ENCODE measurements around the gene SPACA5. TPM values are rescaled to one million over a fixed set of nuclear protein-coding genes. Genes with fewer than 3 reads are reported as not detected.

Gene SPACA5
- total and polyA plus RNA-seq, 2 experiments from 2014 or later, result not detected

DNA sequence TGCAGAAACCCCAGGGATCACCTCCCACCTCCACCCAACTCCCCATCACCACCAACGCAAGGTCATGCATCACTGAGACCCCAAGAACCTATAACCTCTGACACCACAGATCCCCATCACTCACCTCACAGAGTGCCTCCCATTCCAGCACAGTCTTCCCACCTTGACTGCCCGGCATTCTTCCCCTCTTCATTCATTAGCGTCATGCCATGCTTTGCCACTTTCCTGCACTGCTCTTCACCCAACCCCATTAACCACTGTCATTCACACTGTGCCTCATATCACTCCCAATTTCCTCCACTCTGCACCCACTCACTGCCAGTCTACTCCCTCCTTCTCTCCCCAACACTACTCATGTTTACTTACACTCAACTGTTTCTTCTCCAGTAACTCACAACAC lies 33.6 kb upstream of the SPACA5 start:
- Histone ChIP-seq H3K9me2 (replicated peaks; ENCODE audit: insufficient read depth) (no peaks in the 10 kb centered on the region), H3K36me3 (replicated peaks; ENCODE audit: insufficient read depth, low read depth) (no peaks in the 10 kb centered on the region), H3K27me3 (no peaks in the 10 kb centered on the region), H3K4me3 (no peak overlapping the region), H2AFZ (no peak overlapping the region), H3K4me1 (ENCODE audit: insufficient read depth) (no peaks in the 10 kb centered on the region), H4K20me1 (ENCODE audit: insufficient read depth, poor library complexity, severe bottlenecking) (no peaks in the 10 kb centered on the region), H3K9me3 (ENCODE audit: low read depth) (peaks cover 20% of the 10 kb centered on the region), H3K79me2 (no peaks in the 10 kb centered on the region), H3K4me2 (no peak overlapping the region), H3K27ac (no peak overlapping the region)
- 88% methylated on average over 3 of the region's 3 CpGs for WGBS (ENCODE audit: low lambda C conversion rate, missing lambda C conversion rate)
- no peak for TF ChIP-seq EZH2phosphoT487 (IDR thresholded peaks at IDR 0.05; ENCODE audit: low read depth, severe bottlenecking, unreplicated experiment)
- TF ChIP-seq EZH2 (IDR thresholded peaks at IDR 0.05; ENCODE audit: borderline replicate concordance), result no peak
- TF ChIP-seq, protein P1, sequence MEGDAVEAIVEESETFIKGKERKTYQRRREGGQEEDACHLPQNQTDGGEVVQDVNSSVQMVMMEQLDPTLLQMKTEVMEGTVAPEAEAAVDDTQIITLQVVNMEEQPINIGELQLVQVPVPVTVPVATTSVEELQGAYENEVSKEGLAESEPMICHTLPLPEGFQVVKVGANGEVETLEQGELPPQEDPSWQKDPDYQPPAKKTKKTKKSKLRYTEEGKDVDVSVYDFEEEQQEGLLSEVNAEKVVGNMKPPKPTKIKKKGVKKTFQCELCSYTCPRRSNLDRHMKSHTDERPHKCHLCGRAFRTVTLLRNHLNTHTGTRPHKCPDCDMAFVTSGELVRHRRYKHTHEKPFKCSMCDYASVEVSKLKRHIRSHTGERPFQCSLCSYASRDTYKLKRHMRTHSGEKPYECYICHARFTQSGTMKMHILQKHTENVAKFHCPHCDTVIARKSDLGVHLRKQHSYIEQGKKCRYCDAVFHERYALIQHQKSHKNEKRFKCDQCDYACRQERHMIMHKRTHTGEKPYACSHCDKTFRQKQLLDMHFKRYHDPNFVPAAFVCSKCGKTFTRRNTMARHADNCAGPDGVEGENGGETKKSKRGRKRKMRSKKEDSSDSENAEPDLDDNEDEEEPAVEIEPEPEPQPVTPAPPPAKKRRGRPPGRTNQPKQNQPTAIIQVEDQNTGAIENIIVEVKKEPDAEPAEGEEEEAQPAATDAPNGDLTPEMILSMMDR (IDR thresholded peaks at IDR 0.05; ENCODE audit: poor library complexity), result no peak
- DNase-seq (ENCODE audit: low spot score), result no peak

DNA sequence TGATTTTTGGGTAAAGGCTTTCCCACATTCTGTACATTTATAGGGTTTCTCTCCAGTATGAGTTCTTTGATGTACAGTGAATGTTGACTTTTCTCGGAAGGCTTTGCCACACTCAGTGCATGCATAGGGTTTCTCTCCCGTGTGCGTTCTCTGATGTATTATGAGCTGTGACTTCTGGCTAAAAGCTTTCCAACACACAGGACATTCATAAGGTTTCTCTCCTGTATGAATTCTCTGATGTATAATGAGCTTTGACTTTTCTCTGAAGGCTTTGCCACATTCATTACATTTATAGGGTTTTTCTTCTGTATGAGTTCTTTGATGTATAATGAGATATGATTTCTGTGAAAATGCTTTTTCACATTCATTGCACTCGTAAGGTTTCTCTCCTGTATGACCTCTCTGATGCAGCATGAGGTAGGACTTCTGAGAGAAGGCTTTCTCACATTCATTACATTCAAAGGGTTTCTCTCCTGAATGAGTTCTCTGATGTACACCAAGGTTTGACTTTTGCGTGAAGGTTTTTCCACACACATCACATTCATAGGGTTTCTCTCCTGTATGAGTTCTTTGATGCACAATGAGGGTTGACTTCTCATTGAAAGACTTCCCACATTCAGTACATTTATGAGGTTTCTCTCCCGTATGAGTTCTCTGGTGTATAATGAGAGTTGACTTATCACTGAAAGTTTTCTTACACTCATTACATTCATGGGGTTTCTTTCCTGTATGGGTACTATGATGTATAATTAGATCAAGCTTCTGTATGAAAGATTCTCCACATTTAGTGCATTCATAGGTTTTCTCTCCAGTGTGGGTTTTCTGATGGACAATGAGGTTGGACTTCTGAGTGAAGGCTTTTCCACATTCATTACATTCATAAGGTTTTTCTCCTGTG lies 30.3 kb upstream of the SPACA5 start:
- no peak overlapping the region for H3K27ac ChIP-seq
- H3K9me3 ChIP-seq (ENCODE audit: low read depth), result peaks cover 30% of the 10 kb centered on the region
- no peaks in the 10 kb centered on the region for H3K9me2 ChIP-seq (replicated peaks; ENCODE audit: insufficient read depth)
- 91% methylated on average over 6 of the region's 6 CpGs for WGBS (ENCODE audit: low lambda C conversion rate, missing lambda C conversion rate)
- no peaks in the 10 kb centered on the region for H4K20me1 ChIP-seq (ENCODE audit: insufficient read depth, poor library complexity, severe bottlenecking)
- H3K4me3 ChIP-seq, result no peak overlapping the region
- no peak overlapping the region for H2AFZ ChIP-seq
- H3K36me3 ChIP-seq (replicated peaks; ENCODE audit: insufficient read depth, low read depth), result no peaks in the 10 kb centered on the region
- no peak overlapping the region for H3K4me2 ChIP-seq
- no peaks in the 10 kb centered on the region for H3K79me2 ChIP-seq
- TF ChIP-seq, protein P1 (IDR thresholded peaks at IDR 0.05; ENCODE audit: poor library complexity), result no peak
- no peak for TF ChIP-seq EZH2 (IDR thresholded peaks at IDR 0.05; ENCODE audit: borderline replicate concordance)
- no peak for TF ChIP-seq EZH2phosphoT487 (IDR thresholded peaks at IDR 0.05; ENCODE audit: low read depth, severe bottlenecking, unreplicated experiment)
- no peak for DNase-seq (ENCODE audit: low spot score)
- H3K4me1 ChIP-seq (ENCODE audit: insufficient read depth), result no peaks in the 10 kb centered on the region
- H3K27me3 ChIP-seq, result no peaks in the 10 kb centered on the region

DNA sequence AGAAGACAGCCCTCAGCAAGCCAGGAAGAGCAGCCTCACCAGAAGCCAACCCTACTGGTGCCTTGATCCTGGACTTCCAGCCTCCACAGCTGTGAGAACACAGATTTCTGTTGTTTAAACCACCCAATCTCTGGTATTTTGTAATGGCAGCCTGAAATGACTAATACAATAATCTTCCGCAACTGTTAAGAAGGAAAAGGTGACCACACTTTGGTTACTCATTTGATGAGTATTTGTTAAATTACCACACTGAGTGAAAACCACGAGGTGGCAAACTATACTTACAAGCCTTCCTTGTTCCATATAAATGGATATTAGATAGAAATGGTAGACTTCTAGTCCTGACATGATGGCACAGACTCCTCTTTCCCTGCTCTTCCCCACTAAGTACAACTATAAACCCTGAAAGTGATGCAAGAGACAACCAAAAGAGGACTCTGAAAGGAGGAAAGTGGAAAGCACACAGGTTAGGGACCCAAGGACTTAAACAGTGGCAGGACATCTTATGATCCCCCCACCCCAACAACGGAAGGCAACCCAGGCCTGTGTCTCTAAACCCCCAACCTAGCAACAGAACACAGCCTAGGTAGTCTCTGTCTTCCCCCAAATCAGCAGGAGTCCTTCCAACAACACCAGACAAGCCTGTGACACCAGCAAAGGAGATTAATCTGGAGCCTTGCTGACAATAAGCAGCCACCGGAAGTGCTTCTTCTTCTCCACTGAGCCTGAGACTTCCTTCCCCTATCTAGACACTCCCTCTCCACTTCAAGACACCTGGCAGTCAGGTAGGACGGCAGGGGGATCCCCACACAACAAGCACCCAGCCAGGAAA lies 15.3 kb upstream of the SPACA5 start:
- no peaks in the 10 kb centered on the region for H3K9me3 ChIP-seq (ENCODE audit: low read depth)
- TF ChIP-seq EZH2phosphoT487 (IDR thresholded peaks at IDR 0.05; ENCODE audit: low read depth, severe bottlenecking, unreplicated experiment) (no peak), EZH2 (IDR thresholded peaks at IDR 0.05; ENCODE audit: borderline replicate concordance) (no peak)
- TF ChIP-seq, protein P1 (IDR thresholded peaks at IDR 0.05; ENCODE audit: poor library complexity), result no peak
- DNase-seq (ENCODE audit: low spot score), result no peak
- H3K4me2 ChIP-seq, result no peak overlapping the region
- WGBS (ENCODE audit: low lambda C conversion rate, missing lambda C conversion rate), result 70% methylated on average over 5 of the region's 5 CpGs
- H4K20me1 ChIP-seq (ENCODE audit: insufficient read depth, poor library complexity, severe bottlenecking), result no peaks in the 10 kb centered on the region
- no peaks in the 10 kb centered on the region for H3K9me2 ChIP-seq (replicated peaks; ENCODE audit: insufficient read depth)
- no peak overlapping the region for H3K27ac ChIP-seq
- no peaks in the 10 kb centered on the region for H3K27me3 ChIP-seq
- no peaks in the 10 kb centered on the region for H3K4me1 ChIP-seq (ENCODE audit: insufficient read depth)
- no peak overlapping the region for H3K4me3 ChIP-seq
- peaks cover 3% of the 10 kb centered on the region for H3K36me3 ChIP-seq (replicated peaks; ENCODE audit: insufficient read depth, low read depth)
- no peak overlapping the region for H2AFZ ChIP-seq
- no peaks in the 10 kb centered on the region for H3K79me2 ChIP-seq
